GM21528 (cell line): ENCODE measurements around the gene FSCN2.
A peak's percentile ranks its signal among the peaks of the same experiment; 100 is the strongest.

Experiments used
- ATAC-seq: cut with Tn5 transposase; IDR thresholded peaks from one replicate; pipeline ENCODE4 v1.9.1; 2021; ENCODE audit warnings: mild to moderate bottlenecking, moderate library complexity; ENCODE audit not compliant: unreplicated experiment, low FRiP score

FSCN2 gene

DNA sequence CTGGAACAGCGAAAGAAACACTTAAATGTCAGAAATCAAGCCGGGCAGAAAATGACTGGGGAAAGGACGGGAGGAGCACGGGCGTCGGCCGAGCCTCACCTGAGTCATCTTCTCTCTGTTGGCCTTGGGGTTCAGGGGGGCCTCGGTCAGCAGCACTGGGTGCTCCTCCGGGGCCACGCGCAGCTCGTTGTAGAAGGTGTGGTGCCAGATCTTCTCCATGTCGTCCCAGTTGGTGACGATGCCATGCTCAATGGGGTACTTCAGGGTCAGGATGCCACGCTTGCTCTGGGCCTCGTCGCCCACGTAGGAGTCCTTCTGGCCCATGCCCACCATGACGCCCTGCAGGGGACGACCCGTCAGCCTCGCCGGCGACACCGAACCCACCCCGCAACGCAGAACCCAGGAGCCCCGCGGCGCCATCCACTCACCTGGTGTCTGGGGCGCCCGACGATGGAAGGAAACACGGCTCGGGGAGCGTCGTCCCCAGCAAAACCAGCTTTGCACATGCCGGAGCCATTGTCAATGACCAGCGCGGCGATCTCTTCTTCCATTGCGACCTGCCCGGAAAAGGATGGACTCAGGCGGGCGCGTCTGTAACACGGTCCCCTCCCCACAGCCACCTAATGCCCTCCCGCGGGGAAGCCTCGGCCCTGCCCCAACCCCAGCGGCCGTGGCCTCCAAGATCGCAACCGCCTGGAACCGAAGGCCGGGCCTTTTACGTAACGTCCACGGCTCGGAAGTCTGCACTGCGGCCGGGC, 16.2 kb upstream of the FSCN2 start:
- peak; percentile 1 for ATAC-seq

DNA sequence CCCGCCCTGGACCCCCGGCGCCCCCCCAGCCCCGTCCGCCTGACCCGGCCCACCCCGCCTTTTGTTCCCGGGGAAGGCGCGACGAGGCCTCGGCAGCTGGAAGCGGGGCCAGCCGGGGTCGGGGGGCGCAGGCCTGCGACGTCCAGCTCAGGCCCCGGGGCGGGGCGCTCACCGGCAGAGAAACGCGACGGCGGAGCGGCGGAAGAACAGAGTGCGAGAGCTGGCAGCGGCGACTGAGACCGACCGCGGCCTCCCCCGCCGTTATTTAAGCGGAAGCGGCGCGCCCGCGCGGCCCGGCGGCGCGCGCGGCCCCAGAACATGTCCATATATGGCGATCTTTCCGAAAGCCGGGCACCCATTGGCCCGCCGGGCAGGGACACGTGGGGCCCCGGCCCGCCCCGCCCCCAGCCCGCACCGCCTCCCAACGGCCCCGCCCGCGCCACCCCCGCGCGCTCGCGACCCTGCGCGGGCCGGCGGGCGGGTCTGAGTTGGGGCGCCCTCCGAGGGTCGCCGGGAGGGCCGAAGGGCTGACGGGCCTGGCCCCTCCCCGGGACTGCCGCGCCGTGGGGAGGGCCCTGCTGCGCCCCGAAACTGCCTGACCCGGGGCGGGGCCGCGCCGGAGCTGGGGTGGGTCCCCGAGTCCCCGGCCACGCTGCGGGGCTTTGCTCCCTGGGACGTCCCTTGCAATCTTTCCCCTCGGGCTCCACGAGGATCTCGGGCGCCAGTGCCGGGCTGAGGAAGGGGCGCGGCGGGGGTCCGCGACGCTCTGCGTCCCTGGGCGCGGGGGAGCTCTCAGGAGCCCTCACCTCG, 15.4 kb upstream of the FSCN2 start, which contains the start of gene ACTG1:
Gene ACTG1, minus strand, starts transcription at position 238 of the 810 bp plus-strand sequence. CDS start 445 bp downstream, outside the sequence.
- peak; percentile 45 for ATAC-seq

DNA sequence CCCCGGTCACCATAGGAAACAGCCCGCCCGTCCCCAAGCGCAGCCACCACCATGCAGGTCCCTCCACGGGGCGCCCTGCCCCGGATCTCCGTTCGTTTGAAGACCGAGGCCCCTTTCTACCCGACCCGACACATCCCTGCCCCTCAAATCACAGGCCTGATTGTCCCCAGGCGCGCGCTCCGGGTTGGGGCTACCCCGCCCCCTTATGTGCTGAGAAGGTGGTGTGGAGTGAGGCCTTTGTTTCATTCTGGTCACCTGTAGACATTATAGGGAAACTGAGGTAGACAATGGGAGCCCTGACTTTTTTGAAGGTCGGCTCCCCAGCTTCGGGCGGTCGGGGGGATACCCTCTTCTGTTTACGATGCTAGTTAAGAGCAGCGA, 14.8 kb upstream of the FSCN2 start:
- ATAC-seq, result peak; percentile 1

DNA sequence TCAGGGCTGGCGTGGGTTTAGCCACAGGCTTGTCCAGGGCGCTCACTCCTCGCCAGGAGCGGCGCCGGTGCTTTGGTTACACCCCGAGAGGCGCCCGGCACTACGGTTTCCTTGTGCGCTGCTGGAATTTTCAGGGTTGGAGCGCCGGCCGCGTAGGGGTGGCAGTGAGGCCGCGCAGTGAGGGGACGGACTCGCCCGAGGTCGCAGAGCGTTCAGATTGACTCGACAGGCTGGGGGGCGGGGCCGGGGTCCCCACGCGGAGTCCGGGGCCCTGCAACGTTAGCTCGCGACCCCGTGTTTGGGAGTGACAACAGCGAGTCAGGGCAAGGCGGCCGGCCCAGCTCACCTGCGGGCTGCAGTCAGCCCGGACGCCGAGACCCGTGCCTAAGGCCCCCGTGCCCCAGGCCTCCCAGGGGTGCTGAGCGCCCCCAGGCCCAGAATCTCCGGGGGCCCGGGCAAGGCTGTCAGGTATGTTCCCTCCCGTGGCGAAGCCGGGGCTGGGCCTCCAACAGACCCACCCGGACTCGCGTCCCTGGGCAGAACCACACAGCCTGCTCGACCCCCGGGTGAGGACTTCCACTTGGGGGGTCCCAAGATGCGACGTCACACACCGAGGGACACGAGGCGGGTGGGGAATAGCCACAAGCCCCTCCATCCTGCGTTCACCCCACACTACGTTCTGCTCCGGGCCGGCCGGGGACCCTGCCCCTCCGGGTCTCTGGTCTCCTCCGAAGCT, 14.3 kb upstream of the FSCN2 start:
- no peak for ATAC-seq

DNA sequence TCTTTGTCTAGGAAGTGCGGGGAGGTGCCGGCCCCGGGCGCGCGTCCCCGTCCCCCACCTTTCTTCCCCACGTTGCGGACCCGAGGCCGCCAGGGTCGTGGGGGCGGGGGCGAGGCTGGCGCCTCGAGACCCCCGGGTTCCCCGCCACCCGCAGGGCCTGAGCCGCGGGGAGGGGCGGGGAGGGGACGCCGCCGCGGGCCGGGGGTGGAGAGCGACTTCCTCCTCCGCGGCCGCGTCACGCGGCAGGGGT, 13.8 kb upstream of the FSCN2 start:
- ATAC-seq, result no peak

DNA sequence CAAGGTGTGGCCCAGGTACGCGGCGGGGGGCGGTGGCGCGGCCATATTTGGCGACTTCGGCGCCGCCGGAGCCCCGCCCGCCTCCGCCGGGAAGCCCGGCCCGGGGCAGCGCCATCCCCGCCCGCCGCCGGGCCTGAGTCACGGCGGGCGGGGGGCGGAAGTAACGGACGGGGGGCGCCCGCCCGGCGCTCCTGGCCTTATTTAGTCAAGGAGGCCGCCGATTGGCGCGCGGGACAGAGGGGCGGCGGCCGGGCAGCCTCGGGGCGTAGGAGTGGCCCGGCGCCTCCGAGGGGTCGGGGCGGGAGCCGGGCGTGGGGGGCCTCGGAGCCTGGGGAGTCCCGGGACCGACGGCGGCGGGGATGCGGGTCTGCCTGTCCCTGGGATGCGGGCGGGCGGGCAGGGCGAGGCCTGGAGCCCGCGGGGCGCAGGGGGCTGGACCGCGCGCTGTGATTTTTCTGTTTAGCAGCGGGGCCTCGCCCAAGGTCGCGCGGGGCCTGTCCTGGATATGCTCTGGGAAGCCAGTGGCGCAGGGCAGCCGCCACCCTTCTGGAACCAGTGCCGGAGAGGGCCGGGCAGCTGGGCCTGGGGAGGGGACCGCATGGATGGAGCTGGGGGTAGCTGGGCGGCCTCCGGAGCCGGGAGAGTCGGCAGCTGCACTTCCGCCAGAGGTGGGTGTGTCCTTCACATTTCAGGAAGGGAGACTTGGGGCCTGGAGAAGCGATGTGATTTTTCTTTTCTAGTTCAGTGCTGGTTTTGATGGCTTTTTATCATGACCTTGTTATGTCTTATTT, 13.2 kb upstream of the FSCN2 start:
- ATAC-seq, result no peak

DNA sequence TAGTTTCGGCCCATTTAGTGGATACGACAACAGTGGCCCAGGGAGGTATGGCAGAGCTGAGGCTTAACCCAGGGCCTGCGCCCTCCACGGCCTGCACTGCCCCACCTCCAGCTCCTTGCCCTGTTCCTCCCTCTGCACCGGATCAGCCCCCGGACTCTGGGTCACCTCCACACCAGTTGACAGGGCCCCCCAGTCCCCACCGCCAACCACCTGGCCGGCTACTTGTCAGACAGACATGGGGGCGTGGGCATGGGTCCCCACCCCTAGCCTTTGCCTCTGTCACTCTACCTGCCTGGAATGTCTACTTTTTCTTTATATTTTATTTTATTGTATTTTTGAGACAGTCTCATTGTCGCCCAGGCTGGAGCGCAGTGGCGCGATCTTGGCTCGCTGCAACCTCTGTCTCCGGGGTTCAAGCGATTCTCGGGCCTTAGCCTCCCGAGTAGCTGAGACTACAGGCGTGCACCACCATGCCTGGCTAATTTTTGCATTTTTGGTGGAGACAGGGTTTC, 12.6 kb upstream of the FSCN2 start:
- ATAC-seq, result no peak

DNA sequence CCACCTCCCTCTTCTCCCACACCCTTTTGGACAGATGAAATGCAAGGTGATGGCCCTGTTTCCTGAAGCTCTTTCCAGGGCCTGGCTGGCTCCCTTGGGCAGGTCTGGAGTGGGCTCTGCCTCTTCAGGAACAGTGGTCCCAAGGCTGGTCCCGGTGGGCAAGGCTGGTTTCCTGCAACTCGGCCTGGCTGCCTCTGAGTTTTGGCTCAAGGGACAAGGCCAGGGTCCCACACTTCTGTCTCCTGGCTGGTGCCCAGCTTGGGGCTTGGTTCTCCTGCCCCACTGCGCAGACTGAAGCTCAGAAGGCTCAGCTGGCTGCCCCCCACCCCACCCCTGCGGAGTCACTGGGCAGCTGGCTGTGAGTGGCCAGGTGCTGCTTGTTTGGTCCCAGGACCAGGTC, 11.7 kb upstream of the FSCN2 start:
- ATAC-seq, result no peak

DNA sequence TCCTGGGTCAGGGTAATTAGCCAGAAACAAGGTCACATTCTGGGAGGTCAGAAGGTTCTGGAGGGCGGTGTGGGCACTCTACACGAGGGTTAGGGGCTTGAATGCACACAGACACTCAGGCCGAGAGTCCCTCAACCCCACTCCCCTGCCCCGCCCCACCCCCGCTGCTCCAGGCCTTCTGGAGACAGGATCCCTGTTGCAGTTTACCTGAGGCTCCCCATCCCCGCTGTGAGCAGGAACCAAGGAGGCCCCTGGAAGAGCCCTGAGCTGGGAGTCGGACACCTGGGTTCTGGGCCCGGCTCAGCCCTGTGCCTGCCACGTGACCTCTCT, 11.2 kb upstream of the FSCN2 start:
- ATAC-seq, result no peak

DNA sequence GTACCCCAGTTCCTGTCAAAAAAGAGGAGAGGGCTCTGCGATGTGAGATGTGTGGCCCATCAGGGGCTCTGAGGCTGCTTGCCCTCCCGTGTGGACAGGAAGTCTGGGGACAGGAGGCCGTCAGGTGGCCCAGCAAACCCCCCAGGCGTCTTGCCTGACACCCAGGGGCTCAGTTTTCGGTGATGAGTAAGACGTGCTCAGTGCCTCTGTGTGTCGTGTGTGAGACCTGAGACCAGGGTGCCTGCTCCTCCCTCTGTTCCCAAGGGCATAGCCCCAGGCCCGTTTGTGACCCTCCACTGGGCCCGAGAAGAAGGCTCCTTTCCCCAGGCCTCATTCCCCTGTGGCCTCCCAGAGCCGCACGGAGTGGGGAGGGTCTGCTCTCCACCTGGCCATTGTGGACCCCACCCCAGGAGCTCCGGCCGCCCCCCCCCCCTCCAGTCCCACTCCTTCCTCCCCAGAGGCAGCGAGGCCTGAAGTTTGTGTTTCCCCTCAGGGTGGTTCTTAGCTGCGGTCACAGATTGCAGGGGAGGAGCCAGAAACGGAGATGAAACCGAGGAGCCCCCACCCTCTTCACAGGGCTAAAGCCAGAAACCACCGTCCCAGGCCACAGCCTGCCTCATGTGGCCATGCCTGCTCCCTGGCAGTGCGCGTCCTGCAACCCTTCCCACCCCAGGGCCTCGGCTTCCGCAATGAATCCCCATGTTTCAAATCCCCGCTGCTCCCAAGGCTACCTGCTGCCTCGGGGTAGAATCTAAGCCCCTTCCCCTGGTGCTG, 10.7 kb upstream of the FSCN2 start:
- ATAC-seq, result no peak

DNA sequence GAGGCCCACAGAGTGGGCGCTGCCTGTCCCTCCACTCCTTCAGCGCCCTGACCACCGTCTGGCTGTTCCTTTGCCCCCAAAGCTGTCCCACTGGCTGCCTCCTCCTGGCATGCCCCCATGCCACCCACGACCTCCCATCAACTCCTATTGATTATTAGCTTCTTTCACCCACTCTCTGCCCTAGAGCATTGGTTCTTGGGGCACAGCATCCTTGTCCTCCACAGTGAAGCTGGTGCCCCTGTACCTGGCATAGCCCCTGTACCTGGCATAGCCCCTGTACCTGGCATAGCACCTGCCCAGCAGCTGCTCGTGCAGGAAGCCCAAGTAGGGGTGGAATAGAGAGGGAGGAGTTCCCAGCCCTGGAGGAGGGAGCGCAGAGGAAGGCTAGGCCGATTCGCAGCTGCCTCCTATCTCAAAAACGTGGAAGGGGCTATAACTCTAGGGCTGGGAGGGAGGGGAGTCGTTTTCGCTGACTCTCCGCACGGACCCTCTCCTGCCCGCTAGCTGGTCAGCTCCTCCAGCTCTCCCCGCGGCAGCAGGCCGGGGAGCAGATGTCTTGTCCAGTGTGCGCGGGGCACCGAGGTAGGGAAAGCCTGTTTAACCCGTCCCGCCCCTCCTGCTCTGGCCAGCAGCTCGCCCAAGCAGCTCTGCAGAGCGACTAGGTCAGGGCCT, 9.9 kb upstream of the FSCN2 start:
- ATAC-seq, result no peak

DNA sequence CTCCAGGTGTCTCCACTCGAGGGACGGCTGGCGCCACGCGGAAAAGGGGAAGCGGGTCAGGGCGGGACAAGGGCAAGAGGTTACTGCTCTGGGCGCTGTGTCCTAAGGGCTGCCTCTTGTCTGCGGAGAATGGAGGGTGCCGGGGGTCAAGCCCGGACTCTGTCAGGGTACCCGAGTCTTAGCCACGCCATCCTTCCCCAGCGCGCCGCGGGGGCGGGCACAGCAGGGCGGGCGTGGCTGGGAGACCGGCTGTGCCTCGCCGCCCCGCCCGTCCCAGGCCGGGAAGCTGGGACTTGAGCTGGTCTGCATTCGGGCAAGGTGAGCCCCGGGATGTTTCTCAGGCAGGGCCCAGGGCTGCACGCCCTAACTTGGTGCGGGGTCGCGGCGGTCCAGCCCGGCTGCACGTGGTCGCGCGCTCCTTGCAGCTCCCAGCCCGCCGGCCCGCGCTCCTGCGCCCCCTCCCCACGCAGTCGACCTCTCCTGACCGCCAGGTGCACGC, 9.3 kb upstream of the FSCN2 start:
- ATAC-seq, result no peak

DNA sequence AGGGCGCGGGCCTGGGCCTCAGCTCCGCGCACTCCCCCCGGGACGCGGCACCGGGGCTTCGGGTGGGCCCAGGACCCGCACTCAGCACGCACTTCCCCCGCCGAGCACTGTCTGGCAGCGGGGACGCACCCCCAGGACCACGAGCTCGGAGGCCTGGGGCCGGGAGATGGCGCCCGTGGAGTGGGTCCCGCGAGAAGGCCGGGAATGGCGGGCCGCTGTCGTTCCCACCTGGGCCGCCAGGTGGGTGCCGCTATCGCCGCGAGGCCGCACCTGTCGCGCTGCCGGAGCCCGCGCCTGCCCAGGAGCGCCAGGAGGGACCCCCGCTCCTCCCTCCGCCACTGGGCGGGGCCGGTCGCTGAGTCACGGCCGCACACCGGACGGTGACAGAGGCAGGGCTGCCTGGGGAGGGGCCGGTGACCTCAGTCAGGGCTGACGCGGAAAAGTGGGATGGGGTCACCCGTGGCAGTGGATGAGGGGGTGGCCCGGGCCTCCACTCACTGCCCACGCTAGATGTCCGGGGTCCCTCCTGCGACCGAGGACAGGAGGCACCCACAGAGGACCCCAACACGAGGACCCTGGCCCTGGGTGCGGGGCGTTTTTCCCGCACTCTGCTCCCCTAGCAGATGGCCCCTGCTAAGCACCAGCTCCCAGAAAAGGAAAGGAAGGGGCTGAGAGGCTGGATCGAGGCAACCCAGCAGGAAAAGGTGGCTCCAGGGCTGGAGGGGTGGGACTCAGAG, 8.7 kb upstream of the FSCN2 start:
- no peak for ATAC-seq

DNA sequence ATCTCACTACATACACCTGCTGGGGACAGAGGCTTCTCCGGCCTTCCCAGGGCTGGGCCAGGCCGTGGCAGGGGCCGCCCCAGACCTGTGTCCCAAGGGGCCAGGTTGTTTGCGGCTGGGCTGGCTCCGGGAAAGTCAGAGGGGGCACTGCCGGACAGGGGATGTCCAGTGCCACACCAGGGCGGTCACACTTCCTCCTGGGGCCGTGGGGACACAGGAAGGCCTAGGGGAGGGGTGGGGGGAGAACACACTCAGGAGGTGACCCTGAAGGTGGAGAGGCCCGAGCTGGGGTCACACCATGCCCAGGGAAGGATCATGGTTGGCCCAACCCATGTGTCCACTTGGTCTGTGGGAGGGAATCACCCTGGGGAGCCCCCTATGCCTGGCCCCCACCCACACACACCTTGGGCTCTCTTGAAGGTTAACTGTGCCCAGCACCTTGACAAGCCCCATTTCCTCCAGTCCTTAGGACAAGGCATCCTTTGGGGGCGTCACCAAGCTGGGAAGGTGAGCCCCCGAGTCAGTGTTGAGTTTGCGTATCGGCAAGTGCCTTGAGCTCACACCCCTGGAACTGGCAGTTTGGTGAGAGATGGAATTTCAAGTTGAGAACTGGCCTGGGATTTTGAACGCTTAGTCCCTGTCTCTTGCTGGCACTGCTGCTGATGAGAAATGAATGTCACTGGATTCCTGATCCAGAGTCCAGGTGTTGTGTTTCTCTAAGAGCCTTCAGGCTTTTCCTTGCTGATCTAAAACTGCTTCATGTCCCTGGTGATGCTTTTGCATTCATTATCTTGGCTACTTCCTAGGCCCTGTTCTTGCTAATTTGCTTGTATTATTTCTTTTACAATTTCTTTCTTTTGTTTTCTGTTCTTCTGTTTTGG, 7.9 kb upstream of the FSCN2 start:
- no peak for ATAC-seq

DNA sequence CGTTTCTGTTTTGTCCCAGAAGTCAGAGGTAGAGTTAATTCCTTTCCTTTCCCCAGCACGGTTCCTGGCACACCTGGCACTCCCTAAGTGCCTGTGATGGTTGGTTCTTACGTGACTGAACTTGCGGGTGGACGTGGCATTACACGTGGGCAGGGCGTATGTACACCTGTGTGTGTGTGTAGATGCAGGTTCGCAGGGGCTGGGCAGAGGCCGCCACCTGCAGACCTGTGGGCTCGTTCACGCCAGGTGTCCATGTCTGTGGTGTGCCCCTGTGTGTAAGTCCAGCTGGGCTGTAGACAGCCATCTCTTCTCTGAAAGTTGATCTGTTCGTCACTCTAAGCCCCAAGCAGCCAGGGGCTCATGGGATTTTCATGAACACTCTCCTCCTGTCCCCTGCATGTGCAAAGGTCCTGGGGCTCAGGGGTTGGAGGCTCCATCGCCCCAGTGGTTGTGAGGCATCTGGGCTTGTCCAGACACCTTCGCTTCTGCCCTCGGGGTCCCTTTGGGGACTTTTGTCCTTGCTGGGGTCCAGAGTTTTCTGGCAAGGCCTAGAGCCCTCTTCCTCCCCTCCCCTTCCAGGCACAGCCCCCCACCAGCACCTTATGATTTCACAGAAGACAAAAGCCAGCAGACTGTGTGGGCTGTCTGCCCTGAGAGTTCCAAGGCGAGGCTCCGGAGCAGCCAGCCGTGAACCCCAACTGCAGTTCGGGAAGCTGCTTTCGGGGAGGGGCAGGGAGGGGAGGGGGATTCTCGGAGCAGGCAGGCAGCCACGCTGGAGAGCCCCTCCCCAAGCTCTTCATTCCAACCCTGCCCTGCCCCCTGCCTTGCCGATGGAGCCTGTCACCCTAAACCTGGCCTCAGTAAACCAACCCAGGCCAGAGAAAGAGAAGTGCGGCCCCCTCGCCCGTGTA, 5.4 kb upstream of the FSCN2 start:
- ATAC-seq, result no peak

DNA sequence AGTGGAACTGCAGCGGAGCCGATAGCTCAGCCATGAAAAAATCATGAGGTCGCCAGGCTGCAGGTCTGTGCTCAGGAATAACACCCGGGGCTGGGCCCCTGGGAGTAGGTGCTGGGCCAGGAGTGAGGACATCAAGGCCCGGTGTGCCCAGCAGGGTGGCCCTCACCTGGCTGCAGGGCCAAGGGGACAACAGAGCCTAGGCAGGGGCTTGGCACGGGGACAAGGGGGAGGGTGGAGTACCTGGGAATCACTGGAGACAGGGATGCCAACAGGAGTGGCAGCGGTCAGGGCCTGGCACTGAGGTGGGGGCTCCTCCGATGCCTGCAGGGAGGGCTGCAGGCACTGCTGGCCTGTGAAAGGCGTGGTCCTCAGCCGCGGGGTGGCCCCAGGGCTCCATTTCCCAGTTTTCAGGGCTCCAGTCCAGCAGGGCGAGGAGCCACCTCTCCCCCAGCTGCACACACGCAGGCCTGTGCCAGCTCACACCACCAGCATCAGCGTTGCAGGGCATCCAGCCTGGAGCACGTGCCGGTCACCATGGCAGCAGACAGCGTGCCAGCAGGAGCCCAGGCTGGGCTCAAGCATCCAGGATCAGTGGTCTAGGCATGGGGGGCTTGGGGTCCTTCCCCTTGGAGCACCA, 4.7 kb upstream of the FSCN2 start:
- ATAC-seq, result no peak
